Liver (tissue), 9 donors: ENCODE measurements around the gene COL3A1. TPM values are rescaled to one million over a fixed set of nuclear protein-coding genes. Genes with fewer than 3 reads are reported as not detected.

Source experiments
- DNase-seq: peaks from one replicate; pipeline ENCODE4 v3.0.0-alpha.2; 2017; ENCODE audit warnings: low spot score
- H3K27ac ChIP-seq, 2 donors: one replicate each; pipeline ENCODE4 v1.7.0; 2013; ENCODE audit warnings: inconsistent platforms in 2 of 2, low read length in 2 of 2, control low read depth in 1 of 2, low read depth in 1 of 2, mild to moderate bottlenecking in 1 of 2
- H3K27me3 ChIP-seq, 4 donors: one replicate each; pipeline versions ENCODE4 v1.6.1 to v1.7.0; 2013; ENCODE audit warnings: low read length in 3 of 4, inconsistent platforms in 1 of 4, mild to moderate bottlenecking in 1 of 4, moderate library complexity in 1 of 4; ENCODE audit not compliant: control insufficient read depth in 4 of 4, insufficient read depth in 4 of 4
- H3K36me3 ChIP-seq, 4 donors: one replicate each; pipeline versions ENCODE4 v1.6.1 to v1.7.0; 2013; ENCODE audit warnings: low read length in 3 of 4, mild to moderate bottlenecking in 3 of 4, low read depth in 1 of 4, moderate library complexity in 1 of 4; ENCODE audit not compliant: control insufficient read depth in 4 of 4, insufficient read depth in 3 of 4
- H3K4me1 ChIP-seq, 4 donors: one replicate each; pipeline versions ENCODE4 v1.6.1 to v1.7.0; 2013; ENCODE audit warnings: low read length in 3 of 4, mild to moderate bottlenecking in 3 of 4, moderate library complexity in 1 of 4; ENCODE audit not compliant: control insufficient read depth in 4 of 4, insufficient read depth in 4 of 4
- H3K4me3 ChIP-seq, 3 donors: one replicate each; pipeline versions ENCODE4 v1.6.1 to v1.7.0; 2013; ENCODE audit warnings: low read length in 3 of 3, control low read depth in 1 of 3, low read depth in 1 of 3, mild to moderate bottlenecking in 1 of 3
- H3K9ac ChIP-seq, 2 donors: one replicate each; pipeline ENCODE4 v1.7.0; 2013; ENCODE audit warnings: low read length in 2 of 2, mild to moderate bottlenecking in 2 of 2, moderate library complexity in 2 of 2, control low read depth in 1 of 2, low read depth in 1 of 2
- H3K9me3 ChIP-seq, 4 donors: one replicate each; pipeline versions ENCODE4 v1.6.1 to v1.7.0; 2013; ENCODE audit warnings: low read length in 3 of 4; ENCODE audit not compliant: control insufficient read depth in 4 of 4
- ATF3 ChIP-seq: IDR thresholded peaks from 2 replicates; pipeline ENCODE4 v1.6.1; 2016; ENCODE audit warnings: antibody characterized with exemption
- CTCF ChIP-seq: fragments of 150-350 bp; IDR thresholded peaks from 2 replicates; pipeline ENCODE4 v1.5.1; 2017; ENCODE audit warnings: improper control_type of control experiment, low read depth, low read length; ENCODE audit not compliant: missing input control
- FOXA1 ChIP-seq: IDR thresholded peaks from 2 replicates; pipeline ENCODE4 v1.6.1; 2016; ENCODE audit warnings: antibody characterized with exemption
- FOXA2 ChIP-seq: IDR thresholded peaks from 2 replicates; pipeline ENCODE4 v1.6.1; 2016; ENCODE audit warnings: antibody characterized with exemption
- GABPA ChIP-seq, 2 donors: IDR thresholded peaks in 1 of 2; conservative IDR thresholded peaks in 1 of 2; 2 replicates each; pipeline ENCODE4 v1.6.1; 2016; ENCODE audit warnings: antibody characterized with exemption in 2 of 2, mild to moderate bottlenecking in 1 of 2, moderate library complexity in 1 of 2
- HNF4A ChIP-seq, 2 donors: conservative IDR thresholded peaks; 2 replicates each; pipeline ENCODE4 v1.6.1; 2016; ENCODE audit warnings: antibody characterized with exemption in 2 of 2, mild to moderate bottlenecking in 2 of 2
- JUND ChIP-seq, 2 donors: IDR thresholded peaks; 2 replicates each; pipeline ENCODE4 v1.6.1; 2016; ENCODE audit warnings: antibody characterized with exemption in 2 of 2
- MAX ChIP-seq: IDR thresholded peaks from 2 replicates; pipeline ENCODE4 v1.6.1; 2016; ENCODE audit warnings: antibody characterized with exemption
- NR2F2 ChIP-seq: IDR thresholded peaks from 2 replicates; pipeline ENCODE4 v1.6.1; 2016; ENCODE audit warnings: antibody characterized with exemption
- RAD21 ChIP-seq, 2 donors: IDR thresholded peaks; 2 replicates each; pipeline ENCODE4 v1.6.1; 2016; ENCODE audit warnings: antibody characterized with exemption in 2 of 2, mild to moderate bottlenecking in 2 of 2
- RXRA ChIP-seq, 2 donors: IDR thresholded peaks; 2 replicates each; pipeline ENCODE4 v1.6.1; 2017 to 2018; ENCODE audit warnings: antibody characterized with exemption in 2 of 2, mild to moderate bottlenecking in 1 of 2
- SP1 ChIP-seq: IDR thresholded peaks from 2 replicates; pipeline ENCODE4 v1.6.1; 2018; ENCODE audit warnings: antibody characterized with exemption, mild to moderate bottlenecking
- TAF1 ChIP-seq: conservative IDR thresholded peaks from 2 replicates; pipeline ENCODE4 v1.6.1; 2016; ENCODE audit warnings: antibody characterized with exemption, mild to moderate bottlenecking
- YY1 ChIP-seq: IDR thresholded peaks from 2 replicates; pipeline ENCODE4 v1.6.1; 2016; ENCODE audit warnings: antibody characterized with exemption, mild to moderate bottlenecking
- ZBTB33 ChIP-seq: IDR thresholded peaks from 2 replicates; pipeline ENCODE4 v1.6.1; 2016; ENCODE audit warnings: antibody characterized with exemption
- WGBS: extraction: QIAGEN DNeasy Blood & Tissue Kit; methylation state at CpG from one replicate; pipeline ENCODE4 v1.1.7; 2013; 5-methylcytosine and 5-hydroxymethylcytosine counted together
- polyA plus RNA-seq, 2 donors: library from polyadenylated mRNA; stranded (reverse) in 1 of 2; unstranded in 1 of 2; fragments of 200-250 nt in 1 of 2; fragments of >200 nt in 1 of 2; fragmentation: Nextera tagmentation in 1 of 2; extraction: Ambion mirVana in 1 of 2; gene quantifications; one replicate each; pipeline versions ENCODE4 v1.2.1 to v1.2.3, GENCODE V29; 2013 to 2015
- total RNA-seq, 2 donors: library from RNA; depleted of rRNA; stranded (reverse); fragments of >200 nt; gene quantifications; one replicate each; pipeline ENCODE4 v1.2.3, GENCODE V29; 2014
- donor health status: healthy.
- donor health status: healthy.
- donor health status: healthy.
- donor health status: healthy.
- donor health status: healthy.

The COL3A1 gene
- total and polyA plus RNA-seq, 4 donors = 21.4 to 207 (median 93.3) TPM

- TF ChIP-seq ZBTB33 = no peak
- TF ChIP-seq TAF1 = no peak
Observed at GRCh38 chr2:189018631-189019030, 44.5 kb downstream of the COL3A1 start (continued).

- Histone ChIP-seq H3K36me3 (no peaks in the 10 kb centered on the region), H3K4me3 (no peak overlapping the region), H3K9ac (no peak overlapping the region), H3K27ac (no peak overlapping the region), H3K27me3 (no peaks in the 10 kb centered on the region), H3K9me3 (no peaks in the 10 kb centered on the region), H3K4me1 (no peaks in the 10 kb centered on the region)
- 69% methylated on average over 1 of the region's 1 CpG for WGBS
- DNase-seq = no peak
- no peak for TF ChIP-seq RAD21 (IDR thresholded peaks at IDR 0.05)
- TF ChIP-seq HNF4A (conservative IDR thresholded peaks at IDR 0.05) = no peak
- no peak for TF ChIP-seq FOXA1
- no peak for TF ChIP-seq JUND (IDR thresholded peaks at IDR 0.05)
- no peak for TF ChIP-seq NR2F2
- TF ChIP-seq TAF1 = no peak
Observed at GRCh38 chr2:189020179-189020578, 46.0 kb downstream of the COL3A1 start.

GRCh38 chr2:189022053-189022481, 47.9 kb downstream of the COL3A1 start:
- Histone ChIP-seq H3K9me3 (no peaks in the 10 kb centered on the region), H3K36me3 (no peaks in the 10 kb centered on the region), H3K9ac (no peak overlapping the region), H3K4me3 (no peak overlapping the region), H3K27me3 (no peaks in the 10 kb centered on the region), H3K27ac (no peak overlapping the region), H3K4me1 (no peaks in the 10 kb centered on the region)
- DNase-seq = no peak
- TF ChIP-seq RAD21 (IDR thresholded peaks at IDR 0.05) (no peak), NR2F2 (no peak), FOXA2 (no peak), CTCF (no peak), MAX (no peak), SP1 (no peak), HNF4A (conservative IDR thresholded peaks at IDR 0.05) (no peak), ATF3 (no peak), GABPA (IDR thresholded peaks at IDR 0.05 in 1 of 2, conservative IDR thresholded peaks at IDR 0.05 in 1 of 2) (no peak)
- WGBS = 73% methylated on average over 7 of the region's 7 CpGs

GRCh38 chr2:189022492-189022891, 48.3 kb downstream of the COL3A1 start:
- Histone ChIP-seq H3K4me1 (no peaks in the 10 kb centered on the region), H3K27me3 (no peaks in the 10 kb centered on the region), H3K9me3 (no peaks in the 10 kb centered on the region), H3K9ac (no peak overlapping the region), H3K4me3 (no peak overlapping the region), H3K36me3 (no peaks in the 10 kb centered on the region), H3K27ac (no peak overlapping the region)
- WGBS = 78% methylated on average over 3 of the region's 3 CpGs
- TF ChIP-seq HNF4A (conservative IDR thresholded peaks at IDR 0.05) (no peak), ATF3 (no peak), YY1 (no peak), RXRA (IDR thresholded peaks at IDR 0.05) (no peak)
- no peak for DNase-seq
